ENCODE results near the gene DSCAM.

DNA sequence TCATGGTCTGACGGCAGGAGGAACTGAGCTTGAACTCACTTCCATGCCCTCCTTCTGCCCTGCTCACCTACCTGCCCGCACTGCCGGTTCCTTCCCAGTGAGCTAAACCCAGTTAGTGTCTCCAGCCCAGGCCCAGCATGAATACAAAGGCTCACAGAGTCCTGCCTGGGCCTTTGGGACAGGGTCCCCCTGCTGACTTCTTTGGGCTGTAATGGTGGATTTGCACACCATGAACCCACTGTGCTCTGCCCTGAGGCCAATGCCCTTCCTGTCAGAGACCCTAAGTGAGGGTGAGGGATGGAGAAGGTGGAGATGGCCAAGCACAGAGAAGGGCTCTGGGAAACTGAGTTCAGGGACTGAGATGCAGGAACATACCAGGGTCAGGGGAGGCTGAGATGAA, 826.3 kb downstream of the DSCAM start:
- TF ChIP-seq, protein P1, sequence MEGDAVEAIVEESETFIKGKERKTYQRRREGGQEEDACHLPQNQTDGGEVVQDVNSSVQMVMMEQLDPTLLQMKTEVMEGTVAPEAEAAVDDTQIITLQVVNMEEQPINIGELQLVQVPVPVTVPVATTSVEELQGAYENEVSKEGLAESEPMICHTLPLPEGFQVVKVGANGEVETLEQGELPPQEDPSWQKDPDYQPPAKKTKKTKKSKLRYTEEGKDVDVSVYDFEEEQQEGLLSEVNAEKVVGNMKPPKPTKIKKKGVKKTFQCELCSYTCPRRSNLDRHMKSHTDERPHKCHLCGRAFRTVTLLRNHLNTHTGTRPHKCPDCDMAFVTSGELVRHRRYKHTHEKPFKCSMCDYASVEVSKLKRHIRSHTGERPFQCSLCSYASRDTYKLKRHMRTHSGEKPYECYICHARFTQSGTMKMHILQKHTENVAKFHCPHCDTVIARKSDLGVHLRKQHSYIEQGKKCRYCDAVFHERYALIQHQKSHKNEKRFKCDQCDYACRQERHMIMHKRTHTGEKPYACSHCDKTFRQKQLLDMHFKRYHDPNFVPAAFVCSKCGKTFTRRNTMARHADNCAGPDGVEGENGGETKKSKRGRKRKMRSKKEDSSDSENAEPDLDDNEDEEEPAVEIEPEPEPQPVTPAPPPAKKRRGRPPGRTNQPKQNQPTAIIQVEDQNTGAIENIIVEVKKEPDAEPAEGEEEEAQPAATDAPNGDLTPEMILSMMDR (IDR thresholded peaks at IDR 0.05), result no peak
- TF ChIP-seq POLR2A (IDR thresholded peaks at IDR 0.05), result no peak
